Measurements from ENCODE around the gene LY86. TPM values are rescaled to one million over a fixed set of nuclear protein-coding genes. Genes with fewer than 3 reads are reported as not detected.
"Not testable (repeated sequence)": the region's sequence is repeated elsewhere in the genome, so short reads cannot be mapped to it uniquely, and the experiment has no call there.

LY86 gene
- polyA plus RNA-seq, 5 donors, result 2.1 to 3.8 (median 2.3) TPM

GRCh38 chr6:6649824-6650349 is 61.4 kb downstream of the LY86 start:
- DNase-seq, result no peak

- no peak for DNase-seq
Measured at GRCh38 chr6:6650839-6651238, 62.3 kb downstream of the LY86 start.

GRCh38 chr6:6651335-6651734 is 62.8 kb downstream of the LY86 start:
- DNase-seq, result no peak

GRCh38 chr6:6652932-6653331 is 64.4 kb downstream of the LY86 start:
- DNase-seq, result no peak

- peak in 1 of 2 donors; percentile 55 for DNase-seq
Measured at GRCh38 chr6:6654599-6655575, 66.4 kb downstream of the LY86 start.

- DNase-seq, result no peak
Measured at GRCh38 chr6:6655805-6656251, 67.3 kb downstream of the LY86 start.

- no peak for DNase-seq
Measured at GRCh38 chr6:6656287-6656686, 67.8 kb downstream of the LY86 start.

GRCh38 chr6:6657085-6657819 is 68.7 kb downstream of the LY86 start:
- no peak for DNase-seq

GRCh38 chr6:6657820-6658217 is 69.3 kb downstream of the LY86 start:
- no peak for DNase-seq

GRCh38 chr6:6659600-6660327 is 71.2 kb downstream of the LY86 start:
- no peak for DNase-seq

- no peak for DNase-seq
Measured at GRCh38 chr6:6660339-6661045, 72.0 kb downstream of the LY86 start.

- DNase-seq, result no peak
Measured at GRCh38 chr6:6661191-6661590, 72.7 kb downstream of the LY86 start.

- peak; percentile 59 to 68 for DNase-seq
Measured at GRCh38 chr6:6661684-6662083, 73.2 kb downstream of the LY86 start.

- no peak for DNase-seq
Measured at GRCh38 chr6:6663421-6664135, 75.1 kb downstream of the LY86 start.

GRCh38 chr6:6665555-6666243 is 77.2 kb downstream of the LY86 start:
- no peak for DNase-seq

GRCh38 chr6:6670150-6670549 is 81.6 kb downstream of the LY86 start:
- not testable (repeated sequence) for DNase-seq

GRCh38 chr6:6674872-6675271 is 86.4 kb downstream of the LY86 start:
- no peak for DNase-seq

GRCh38 chr6:6676910-6677441 is 88.5 kb downstream of the LY86 start:
- DNase-seq, result peak; percentile 65 to 74

GRCh38 chr6:6678185-6678671 is 89.7 kb downstream of the LY86 start:
- DNase-seq, result no peak
